GM18502 (cell line): ENCODE data around the gene ZBTB7C.

Experiments used
- ATAC-seq: cut with Tn5 transposase; IDR thresholded peaks from one replicate; pipeline ENCODE4 v1.9.1; 2021; ENCODE audit warnings: mild to moderate bottlenecking; ENCODE audit not compliant: unreplicated experiment, poor library complexity

Gene ZBTB7C

DNA sequence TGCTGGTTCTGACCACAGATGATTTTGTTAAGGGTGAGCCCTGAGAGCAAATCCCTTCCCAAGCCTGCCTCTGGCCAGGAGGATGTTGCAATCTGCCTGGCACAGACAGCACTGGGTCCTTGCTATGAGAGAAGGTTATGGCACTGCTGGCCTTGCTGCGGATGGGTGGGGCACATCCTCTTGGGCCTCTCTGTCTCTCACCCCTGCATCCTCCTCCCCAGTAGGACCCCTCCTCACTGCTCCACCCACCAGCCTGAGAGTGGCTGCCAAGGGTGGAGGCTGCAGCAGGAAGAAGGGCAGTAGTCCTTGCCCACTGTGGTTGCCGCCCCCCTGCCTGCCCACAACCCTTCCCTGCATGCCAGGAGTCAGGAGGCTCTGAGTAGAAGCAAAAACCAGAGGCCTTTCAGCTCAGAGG, 180.9 kb downstream of the ZBTB7C start:
- ATAC-seq, result no peak

GRCh38 chr18:48227206-48227605, 182.0 kb downstream of the ZBTB7C start:
- no peak for ATAC-seq

- no peak for ATAC-seq
Observed at GRCh38 chr18:48226401-48226800, 182.8 kb downstream of the ZBTB7C start.

GRCh38 chr18:48222118-48222517, 187.1 kb downstream of the ZBTB7C start:
- no peak for ATAC-seq

GRCh38 chr18:48219810-48220499, 189.2 kb downstream of the ZBTB7C start:
- ATAC-seq, result no peak

- no peak for ATAC-seq
Observed at GRCh38 chr18:48219037-48219809, 190.0 kb downstream of the ZBTB7C start.

GRCh38 chr18:48218285-48219022, 190.7 kb downstream of the ZBTB7C start:
- ATAC-seq, result no peak

- ATAC-seq, result no peak
Observed at GRCh38 chr18:48217258-48218250, 191.6 kb downstream of the ZBTB7C start.

- ATAC-seq, result no peak
Observed at GRCh38 chr18:48216639-48217257, 192.4 kb downstream of the ZBTB7C start.

- no peak for ATAC-seq
Observed at GRCh38 chr18:48215876-48216638, 193.1 kb downstream of the ZBTB7C start.

- no peak for ATAC-seq
Observed at GRCh38 chr18:48213791-48214190, 195.4 kb downstream of the ZBTB7C start.

DNA sequence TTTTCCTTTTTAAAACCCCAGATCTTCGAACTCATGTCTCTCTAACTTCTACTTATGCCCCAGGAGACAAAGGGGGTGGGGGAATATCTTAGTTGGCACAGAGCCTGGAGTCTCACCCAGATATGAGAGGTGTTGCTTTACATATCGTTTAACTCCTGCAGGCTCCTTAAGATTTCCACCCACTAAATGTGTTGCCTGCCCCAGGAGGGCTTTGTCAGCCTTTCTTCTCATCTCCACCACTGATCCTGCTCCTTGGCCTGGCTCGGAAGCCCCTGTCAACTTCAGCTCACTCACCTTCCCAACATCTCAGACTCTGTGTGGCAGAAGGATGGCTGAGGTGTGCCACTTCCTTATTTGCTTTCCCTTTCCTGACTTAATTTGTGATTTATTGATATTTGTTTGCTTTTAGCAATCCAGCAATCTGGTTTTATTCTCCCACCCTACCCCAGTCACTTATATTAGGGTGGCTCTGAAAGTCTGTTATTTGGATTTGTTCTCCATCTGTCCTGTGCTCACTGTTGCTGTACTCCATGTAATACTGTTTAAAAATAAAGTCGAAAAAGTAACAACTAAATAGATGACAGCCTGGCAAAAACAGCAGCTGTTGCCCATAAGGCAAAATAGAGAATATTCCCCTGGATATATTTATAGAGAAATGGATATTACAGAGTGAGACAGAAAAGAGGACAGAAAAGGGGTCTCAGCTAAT, 200.6 kb downstream of the ZBTB7C start:
- no peak for ATAC-seq

DNA sequence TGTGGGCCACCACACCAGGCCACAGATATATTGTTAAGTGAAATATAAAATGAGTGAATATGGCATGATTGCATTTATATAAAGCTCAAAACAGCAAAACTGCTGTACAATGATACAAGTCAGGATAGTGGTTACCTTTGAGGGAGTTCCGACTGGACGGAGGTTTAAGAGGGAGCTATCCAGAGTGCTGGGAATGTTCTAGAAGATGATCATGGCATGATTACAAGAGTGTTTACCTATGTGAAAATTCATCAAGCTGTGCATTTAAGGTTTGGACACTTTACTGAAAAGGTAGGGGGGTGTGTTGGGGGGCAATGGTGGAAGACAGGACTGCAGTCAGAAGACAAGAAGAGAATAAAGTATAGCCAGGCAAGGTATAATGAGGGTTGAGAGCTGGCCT, 201.4 kb downstream of the ZBTB7C start:
- no peak for ATAC-seq

GRCh38 chr18:48206887-48207286, 202.3 kb downstream of the ZBTB7C start:
- ATAC-seq, result no peak

DNA sequence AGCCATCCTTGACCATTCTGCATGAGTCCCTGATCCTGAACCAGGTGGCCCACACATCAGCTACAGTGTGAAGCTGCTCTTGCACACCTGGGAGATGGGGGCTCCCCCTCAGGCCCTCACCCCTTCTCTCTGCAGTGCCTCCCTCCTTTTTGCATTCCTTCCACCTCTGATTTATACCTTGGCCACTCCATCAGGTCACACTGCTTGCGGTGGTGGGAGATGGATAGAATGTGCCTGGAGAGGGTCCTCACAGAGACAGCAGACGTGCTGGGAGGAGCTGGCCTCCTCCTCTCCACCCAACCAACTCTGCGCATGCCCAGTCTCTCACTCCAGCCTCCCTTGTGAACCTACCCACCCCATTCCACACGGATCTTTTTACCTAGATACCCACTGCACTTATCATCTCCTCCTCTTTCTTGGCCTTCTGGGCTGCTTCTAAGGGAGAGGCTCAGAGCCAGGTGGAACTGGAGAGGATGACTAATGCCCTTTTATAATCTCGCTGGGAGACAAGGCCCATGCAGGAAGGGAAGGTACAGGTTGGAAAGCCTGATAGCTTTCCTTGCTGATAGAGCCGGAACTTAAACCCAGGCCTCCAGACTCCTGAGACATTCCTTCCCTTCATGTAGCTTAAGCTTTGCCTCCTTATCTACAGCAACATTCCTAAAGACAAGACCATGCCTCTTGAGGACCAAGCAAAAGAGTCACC, 205.1 kb downstream of the ZBTB7C start:
- no peak for ATAC-seq

- ATAC-seq, result no peak
Observed at GRCh38 chr18:48203288-48203945, 205.8 kb downstream of the ZBTB7C start.
